Non-pigmented ciliary epithelial cell (primary cell): ENCODE measurements around the gene SRSF12.
"Not testable (repeated sequence)": the region's sequence is repeated elsewhere in the genome, so short reads cannot be mapped to it uniquely, and the experiment has no call there.

Source experiments
- DNase-seq: peaks from one replicate; pipeline ENCODE4 v3.0.0-alpha.2; 2010; ENCODE audit warnings: low read depth

Gene SRSF12

GRCh38 chr6:89128256-89128671 is 10.4 kb upstream of the SRSF12 start:
- not testable (repeated sequence) for DNase-seq

- no peak for DNase-seq
These were observed 4.8 kb upstream of the SRSF12 start for GRCh38 chr6:89122625-89123024.

GRCh38 chr6:89121934-89122333 is 4.1 kb upstream of the SRSF12 start:
- DNase-seq = no peak

- no peak for DNase-seq
These were observed 2.5 kb upstream of the SRSF12 start for GRCh38 chr6:89120371-89120770.

- DNase-seq = no peak
These were observed 1.1 kb upstream of the SRSF12 start for GRCh38 chr6:89118931-89119330.

GRCh38 chr6:89116702-89117101 is 1.2 kb downstream of the SRSF12 start:
- DNase-seq = no peak

- DNase-seq = no peak
These were observed 5.9 kb downstream of the SRSF12 start for GRCh38 chr6:89111933-89112332.

- no peak for DNase-seq
These were observed 7.6 kb downstream of the SRSF12 start for GRCh38 chr6:89110284-89110683.

- DNase-seq = no peak
These were observed 17.8 kb downstream of the SRSF12 start for GRCh38 chr6:89100114-89100513.

- no peak for DNase-seq
These were observed 19.4 kb downstream of the SRSF12 start for GRCh38 chr6:89098461-89098860.

- DNase-seq = no peak
These were observed 30.0 kb downstream of the SRSF12 start for GRCh38 chr6:89087881-89088280.

- no peak for DNase-seq
These were observed 32.3 kb downstream of the SRSF12 start for GRCh38 chr6:89085409-89086205.

- DNase-seq = no peak
These were observed 32.9 kb downstream of the SRSF12 start for GRCh38 chr6:89084954-89085353.

- DNase-seq = no peak
These were observed 33.3 kb downstream of the SRSF12 start for GRCh38 chr6:89084542-89084941.

GRCh38 chr6:89082486-89082891 is 35.4 kb downstream of the SRSF12 start:
- no peak for DNase-seq

GRCh38 chr6:89081423-89082322 is 36.2 kb downstream of the SRSF12 start:
- peak; percentile 88 for DNase-seq

GRCh38 chr6:89081129-89081422 is 36.8 kb downstream of the SRSF12 start:
- no peak for DNase-seq

GRCh38 chr6:89080281-89081128 is 37.4 kb downstream of the SRSF12 start, which contains the start of gene PNRC1:
Gene PNRC1 (plus strand): TSS chr6:89080751. CDS start chr6:89080895, 144 bp downstream.
- peak; percentile 96 for DNase-seq

- DNase-seq = no peak
These were observed 38.2 kb downstream of the SRSF12 start for GRCh38 chr6:89079511-89080234.

- no peak for DNase-seq
These were observed 44.0 kb downstream of the SRSF12 start for GRCh38 chr6:89073840-89074239.

- DNase-seq = no peak
These were observed 44.8 kb downstream of the SRSF12 start for GRCh38 chr6:89073014-89073620.
